Glutamatergic neuron (in vitro differentiated cells): ENCODE measurements around the gene NUTM2D. TPM values are rescaled to one million over a fixed set of nuclear protein-coding genes. Genes with fewer than 3 reads are reported as not detected.
A peak's percentile ranks its signal among the peaks of the same experiment; 100 is the strongest.
"Not testable (repeated sequence)": the region's sequence is repeated elsewhere in the genome, so short reads cannot be mapped to it uniquely, and the experiment has no call there.

Experiments
- DNase-seq: peaks from one replicate; pipeline ENCODE4 v3.0.0; 2022
- H3K27ac Mint-ChIP-seq: one replicate; pipeline ENCODE4 v1.8.0; 2020; ENCODE audit warnings: mild to moderate bottlenecking, mixed read lengths, inconsistent platforms; ENCODE audit not compliant: unreplicated experiment
- H3K27me3 Mint-ChIP-seq: one replicate; pipeline ENCODE4 v1.8.0; 2020; ENCODE audit warnings: mild to moderate bottlenecking, moderate library complexity, mixed read lengths, inconsistent platforms; ENCODE audit not compliant: unreplicated experiment
- H3K36me3 Mint-ChIP-seq: one replicate; pipeline ENCODE4 v1.8.0; 2020; ENCODE audit warnings: mild to moderate bottlenecking, mixed read lengths, inconsistent platforms; ENCODE audit not compliant: unreplicated experiment
- H3K4me1 Mint-ChIP-seq: one replicate; pipeline ENCODE4 v1.8.0; 2020; ENCODE audit warnings: mild to moderate bottlenecking, low read depth, mixed read lengths, inconsistent platforms; ENCODE audit not compliant: unreplicated experiment
- H3K4me3 Mint-ChIP-seq: one replicate; pipeline ENCODE4 v1.8.0; 2020; ENCODE audit warnings: mild to moderate bottlenecking, mixed read lengths, inconsistent platforms; ENCODE audit not compliant: unreplicated experiment
- H3K9me3 Mint-ChIP-seq: one replicate; pipeline ENCODE4 v1.8.0; 2020; ENCODE audit warnings: mild to moderate bottlenecking, moderate library complexity, mixed read lengths, inconsistent platforms; ENCODE audit not compliant: unreplicated experiment
- total RNA-seq: library from RNA; stranded (reverse); fragmentation: NEBNext Ultra II Directional; extraction: Animal tissue kit (Norgen Biotek cat#: 25700); gene quantifications from one replicate; pipeline ENCODE4 v1.2.1, GENCODE V29; 2021; ENCODE audit not compliant: unreplicated experiment
- TF ChIP-seq, protein P1 (sequence below): fragments of 200-600 bp; sonication (generic); IDR thresholded peaks from one replicate; pipeline ENCODE4 v1.5.0; 2021; ENCODE audit not compliant: partially characterized antibody, unreplicated experiment

The NUTM2D gene
- total RNA-seq, 1 donor from 2014 or later, result 11.3 TPM

GRCh38 chr10:87340411-87340810 is 17.1 kb upstream of the NUTM2D start:
- H3K27me3 Mint-ChIP-seq, H3K9me3 Mint-ChIP-seq, H3K4me1 Mint-ChIP-seq, H3K36me3 Mint-ChIP-seq, DNase-seq, H3K27ac Mint-ChIP-seq: not testable (repeated sequence)
- H3K4me3 Mint-ChIP-seq, result peak overlapping the region; percentile 59

DNA sequence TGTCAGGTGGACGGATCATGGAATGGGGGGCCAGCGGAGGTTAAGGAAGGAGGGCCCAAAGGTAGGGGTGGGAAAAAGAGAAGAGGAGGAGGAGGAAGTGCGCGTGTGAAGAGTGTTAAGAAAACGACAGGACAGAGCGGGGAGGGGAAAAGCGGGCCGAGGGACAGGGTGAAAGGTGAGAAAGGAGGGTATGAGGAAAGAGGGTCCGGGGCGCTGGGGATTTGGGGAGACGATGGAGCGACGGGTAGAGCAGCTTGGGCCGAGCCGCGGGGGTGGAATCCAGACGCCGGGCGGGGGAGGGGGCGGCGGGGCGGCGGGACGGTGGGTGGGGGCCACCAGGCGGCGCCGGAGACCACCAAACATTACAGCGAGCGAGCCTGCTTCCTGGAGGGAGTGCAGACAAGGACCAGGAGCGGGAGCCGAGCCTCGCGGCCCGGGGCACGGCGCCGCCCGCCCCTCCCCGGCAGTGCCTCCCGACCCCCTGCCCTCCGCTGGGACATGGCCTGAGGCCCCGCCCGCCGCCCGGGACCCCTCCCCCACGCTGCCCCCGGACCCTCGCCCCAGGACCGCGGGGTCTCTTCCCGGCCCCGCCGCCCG is 15.9 kb upstream of the NUTM2D start:
- not testable (repeated sequence) for H3K4me1 Mint-ChIP-seq, H3K9me3 Mint-ChIP-seq, DNase-seq, H3K27ac Mint-ChIP-seq, H3K36me3 Mint-ChIP-seq, H3K27me3 Mint-ChIP-seq
- peak overlapping the region; percentile 87 for H3K4me3 Mint-ChIP-seq

- H3K9me3 Mint-ChIP-seq, H3K4me1 Mint-ChIP-seq, H3K27me3 Mint-ChIP-seq, H3K36me3 Mint-ChIP-seq: not testable (repeated sequence)
- peak; percentile 84 for DNase-seq
- H3K4me3 Mint-ChIP-seq, result peak overlapping the region; percentile 63
- peak overlapping the region; percentile 48 for H3K27ac Mint-ChIP-seq
Measured at GRCh38 chr10:87342249-87342710, 15.3 kb upstream of the NUTM2D start.

DNA sequence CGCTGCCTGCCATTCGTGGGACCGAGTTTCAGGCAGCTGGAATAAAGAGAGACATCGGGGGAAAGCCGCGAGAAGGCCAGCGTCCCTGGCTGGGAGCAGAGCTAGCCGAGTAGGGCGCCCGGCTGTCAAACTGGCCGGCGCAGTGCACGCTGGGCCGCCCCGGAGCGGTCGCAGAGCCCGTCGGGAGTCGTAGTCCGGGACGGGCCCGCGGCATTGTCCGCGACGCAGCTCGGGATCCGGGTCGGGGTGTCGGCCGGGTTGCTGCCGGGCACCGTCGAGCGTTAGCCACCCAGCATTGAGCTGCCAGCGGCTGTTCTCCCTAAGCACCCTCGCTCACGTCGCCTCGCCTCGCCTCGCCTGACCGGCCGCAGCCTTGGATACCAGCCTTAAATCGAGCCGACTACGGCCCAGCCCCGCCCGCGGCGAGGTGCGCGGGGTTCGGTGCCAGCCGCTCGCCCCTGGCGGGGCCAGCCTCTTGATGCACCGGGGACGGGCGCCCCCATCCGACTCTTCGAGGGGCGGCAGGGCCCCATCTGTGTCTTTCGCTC is 14.8 kb upstream of the NUTM2D start:
- not testable (repeated sequence) for H3K9me3 Mint-ChIP-seq, H3K36me3 Mint-ChIP-seq, H3K4me1 Mint-ChIP-seq, H3K27me3 Mint-ChIP-seq
- Mint-ChIP-seq H3K4me3 (peak overlapping the region; percentile 69), H3K27ac (peak overlapping the region; percentile 70)
- peak; percentile 81 for DNase-seq
- TF ChIP-seq, protein P1, sequence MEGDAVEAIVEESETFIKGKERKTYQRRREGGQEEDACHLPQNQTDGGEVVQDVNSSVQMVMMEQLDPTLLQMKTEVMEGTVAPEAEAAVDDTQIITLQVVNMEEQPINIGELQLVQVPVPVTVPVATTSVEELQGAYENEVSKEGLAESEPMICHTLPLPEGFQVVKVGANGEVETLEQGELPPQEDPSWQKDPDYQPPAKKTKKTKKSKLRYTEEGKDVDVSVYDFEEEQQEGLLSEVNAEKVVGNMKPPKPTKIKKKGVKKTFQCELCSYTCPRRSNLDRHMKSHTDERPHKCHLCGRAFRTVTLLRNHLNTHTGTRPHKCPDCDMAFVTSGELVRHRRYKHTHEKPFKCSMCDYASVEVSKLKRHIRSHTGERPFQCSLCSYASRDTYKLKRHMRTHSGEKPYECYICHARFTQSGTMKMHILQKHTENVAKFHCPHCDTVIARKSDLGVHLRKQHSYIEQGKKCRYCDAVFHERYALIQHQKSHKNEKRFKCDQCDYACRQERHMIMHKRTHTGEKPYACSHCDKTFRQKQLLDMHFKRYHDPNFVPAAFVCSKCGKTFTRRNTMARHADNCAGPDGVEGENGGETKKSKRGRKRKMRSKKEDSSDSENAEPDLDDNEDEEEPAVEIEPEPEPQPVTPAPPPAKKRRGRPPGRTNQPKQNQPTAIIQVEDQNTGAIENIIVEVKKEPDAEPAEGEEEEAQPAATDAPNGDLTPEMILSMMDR, result peak; percentile 34

GRCh38 chr10:87345743-87346142 is 11.8 kb upstream of the NUTM2D start:
- not testable (repeated sequence) for H3K27me3 Mint-ChIP-seq, H3K36me3 Mint-ChIP-seq, H3K4me3 Mint-ChIP-seq, H3K9me3 Mint-ChIP-seq, DNase-seq, H3K27ac Mint-ChIP-seq, H3K4me1 Mint-ChIP-seq

DNA sequence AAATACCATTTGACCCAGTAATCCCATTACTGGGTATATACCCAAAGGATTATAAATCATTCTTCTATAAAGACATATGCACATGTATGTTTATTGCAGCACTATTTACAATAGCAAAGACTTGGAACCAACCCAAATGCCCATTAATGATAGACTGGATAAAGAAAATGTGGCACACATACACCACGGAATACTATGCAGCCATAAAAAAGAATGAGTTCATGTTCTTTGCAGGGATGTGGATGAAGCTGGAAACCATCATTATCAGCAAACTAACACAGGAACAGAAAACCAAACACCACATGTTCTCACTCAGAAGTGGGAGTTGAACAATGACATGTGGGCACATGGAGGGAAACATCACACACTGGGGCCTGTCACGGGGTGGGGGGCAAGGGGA is 7.4 kb upstream of the NUTM2D start:
- not testable (repeated sequence) for H3K4me3 Mint-ChIP-seq, H3K27ac Mint-ChIP-seq, H3K36me3 Mint-ChIP-seq, DNase-seq, H3K27me3 Mint-ChIP-seq, H3K4me1 Mint-ChIP-seq, H3K9me3 Mint-ChIP-seq

DNA sequence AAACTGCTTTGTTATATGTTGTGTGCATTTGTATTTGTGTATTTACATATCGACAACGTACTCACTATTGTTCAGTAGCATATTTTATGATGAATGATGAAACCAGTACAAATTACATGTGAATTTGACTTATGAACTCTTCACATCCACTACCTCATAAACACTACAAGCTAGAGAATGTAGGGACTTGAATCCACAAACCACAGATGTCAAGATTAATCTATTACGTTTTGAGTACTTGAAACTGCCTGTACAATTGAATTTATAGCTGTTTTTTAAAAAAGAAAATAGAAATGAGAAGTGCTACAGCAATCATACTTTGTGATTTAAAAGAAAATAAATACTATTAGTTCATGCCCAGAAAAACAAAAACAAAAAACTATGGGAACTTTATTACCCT is 4.7 kb upstream of the NUTM2D start:
- H3K36me3 Mint-ChIP-seq, DNase-seq, H3K27ac Mint-ChIP-seq, H3K27me3 Mint-ChIP-seq, H3K9me3 Mint-ChIP-seq, H3K4me3 Mint-ChIP-seq, H3K4me1 Mint-ChIP-seq: not testable (repeated sequence)

DNA sequence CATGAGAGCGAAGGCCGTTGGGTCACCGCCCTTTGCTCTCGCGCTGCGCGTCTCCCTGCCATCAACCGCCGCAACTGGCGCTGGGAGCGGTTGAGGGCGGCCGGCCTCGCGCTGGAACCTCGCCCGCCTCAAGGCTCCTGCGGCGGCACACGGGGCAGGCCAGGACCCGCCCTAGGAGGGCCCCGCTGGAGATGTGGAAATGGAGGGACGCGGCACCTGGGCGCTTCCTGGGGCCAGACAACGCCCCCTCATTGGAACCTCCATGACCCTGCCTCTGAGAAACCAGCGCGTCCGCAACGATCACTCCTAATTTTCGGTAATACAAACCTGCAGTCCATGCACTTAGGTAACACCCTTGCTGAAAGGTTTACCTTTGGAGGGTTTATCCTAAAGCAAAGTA is 2.4 kb upstream of the NUTM2D start:
- H3K27ac Mint-ChIP-seq, H3K4me3 Mint-ChIP-seq, H3K27me3 Mint-ChIP-seq, H3K9me3 Mint-ChIP-seq, DNase-seq, H3K36me3 Mint-ChIP-seq, H3K4me1 Mint-ChIP-seq: not testable (repeated sequence)

DNA sequence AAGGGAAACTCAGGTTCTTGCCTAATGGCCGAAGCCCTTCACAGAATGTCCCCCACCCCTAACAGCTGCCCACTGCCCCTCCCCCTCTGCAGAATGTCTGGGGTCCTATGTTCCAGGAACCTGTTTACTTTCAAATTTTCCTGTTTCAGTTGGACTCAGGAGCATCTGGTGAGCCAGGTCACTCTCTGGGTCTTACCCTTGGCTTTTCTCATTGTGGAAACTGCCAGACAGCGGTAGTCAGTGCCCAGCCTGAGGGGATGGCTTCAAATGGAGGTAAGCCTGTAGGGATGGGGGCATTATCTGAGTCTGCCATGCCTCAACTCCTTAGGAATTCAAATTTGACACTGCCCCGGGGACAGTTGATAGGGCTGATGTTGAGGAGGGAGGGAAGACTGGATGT is 615 bp downstream of the NUTM2D start:
- not testable (repeated sequence) for H3K36me3 Mint-ChIP-seq, H3K27ac Mint-ChIP-seq, H3K4me1 Mint-ChIP-seq, H3K27me3 Mint-ChIP-seq, H3K4me3 Mint-ChIP-seq, H3K9me3 Mint-ChIP-seq, DNase-seq

DNA sequence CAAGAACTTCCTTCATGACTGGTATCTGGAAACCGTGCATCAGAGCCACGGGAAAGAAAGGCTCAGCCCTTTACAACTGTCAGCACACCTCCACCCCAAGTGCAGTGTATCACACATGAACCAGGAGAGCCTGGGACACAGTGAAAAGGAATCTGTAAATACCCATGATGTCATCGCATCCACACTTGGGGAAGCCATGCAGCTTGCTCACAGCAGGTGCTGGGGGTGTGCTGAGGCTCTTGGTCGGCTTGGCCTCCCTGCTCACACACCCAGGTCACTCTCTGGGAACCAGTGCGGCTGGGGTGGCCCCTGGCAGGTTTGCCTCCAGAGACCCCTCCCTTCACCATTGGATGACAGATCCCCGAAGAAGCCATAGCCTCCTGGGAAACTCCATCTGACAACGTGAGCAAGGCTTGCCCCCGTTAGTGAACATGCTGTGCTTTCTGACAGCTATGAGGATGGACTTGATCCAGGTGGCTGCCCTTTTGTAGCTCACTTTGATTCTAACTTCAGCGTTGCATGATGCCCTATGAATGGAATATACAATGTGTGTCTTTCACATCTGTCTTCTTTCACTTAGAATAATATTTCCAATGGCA is 12.1 kb downstream of the NUTM2D start:
- not testable (repeated sequence) for H3K36me3 Mint-ChIP-seq, H3K9me3 Mint-ChIP-seq, H3K4me1 Mint-ChIP-seq, H3K4me3 Mint-ChIP-seq, DNase-seq, H3K27ac Mint-ChIP-seq, H3K27me3 Mint-ChIP-seq

GRCh38 chr10:87374091-87374490 is 16.5 kb downstream of the NUTM2D start:
- DNase-seq, H3K27ac Mint-ChIP-seq, H3K4me3 Mint-ChIP-seq, H3K27me3 Mint-ChIP-seq, H3K4me1 Mint-ChIP-seq, H3K9me3 Mint-ChIP-seq, H3K36me3 Mint-ChIP-seq: not testable (repeated sequence)
